Subcutaneous abdominal adipose tissue (tissue), 5 donors: ENCODE results near the gene CDC73.
A peak's percentile ranks its signal among the peaks of the same experiment; 100 is the strongest.

Experiments used
- H3K27ac ChIP-seq: one replicate; pipeline ENCODE4 v1.7.0; 2013; ENCODE audit warnings: low read depth, mild to moderate bottlenecking, inconsistent platforms, low read length, moderate library complexity
- H3K27me3 ChIP-seq, 5 donors: one replicate each; pipeline ENCODE4 v1.7.0; 2013; ENCODE audit warnings: low read length in 5 of 5, inconsistent platforms in 1 of 5; ENCODE audit not compliant: control insufficient read depth in 5 of 5, insufficient read depth in 4 of 5
- H3K36me3 ChIP-seq, 5 donors: one replicate each; pipeline ENCODE4 v1.7.0; 2013; ENCODE audit warnings: low read length in 5 of 5; ENCODE audit not compliant: control insufficient read depth in 5 of 5, insufficient read depth in 5 of 5
- H3K4me1 ChIP-seq, 5 donors: one replicate each; pipeline ENCODE4 v1.7.0; 2013; ENCODE audit warnings: low read length in 5 of 5, mild to moderate bottlenecking in 3 of 5, moderate library complexity in 1 of 5; ENCODE audit not compliant: control insufficient read depth in 5 of 5, insufficient read depth in 5 of 5
- H3K4me3 ChIP-seq, 5 donors: one replicate each; pipeline ENCODE4 v1.7.0; 2013; ENCODE audit warnings: low read length in 5 of 5, low read depth in 1 of 5
- H3K9ac ChIP-seq, 5 donors: one replicate each; pipeline ENCODE4 v1.7.0; 2013; ENCODE audit warnings: low read length in 5 of 5, mild to moderate bottlenecking in 4 of 5, moderate library complexity in 3 of 5
- H3K9me3 ChIP-seq, 5 donors: one replicate each; pipeline ENCODE4 v1.7.0; 2013; ENCODE audit warnings: low read length in 5 of 5; ENCODE audit not compliant: control insufficient read depth in 5 of 5
- donor health status: healthy.
- donor health status: healthy.
- donor health status: healthy.
- donor health status: healthy.
- donor health status: healthy.

CDC73 gene

DNA sequence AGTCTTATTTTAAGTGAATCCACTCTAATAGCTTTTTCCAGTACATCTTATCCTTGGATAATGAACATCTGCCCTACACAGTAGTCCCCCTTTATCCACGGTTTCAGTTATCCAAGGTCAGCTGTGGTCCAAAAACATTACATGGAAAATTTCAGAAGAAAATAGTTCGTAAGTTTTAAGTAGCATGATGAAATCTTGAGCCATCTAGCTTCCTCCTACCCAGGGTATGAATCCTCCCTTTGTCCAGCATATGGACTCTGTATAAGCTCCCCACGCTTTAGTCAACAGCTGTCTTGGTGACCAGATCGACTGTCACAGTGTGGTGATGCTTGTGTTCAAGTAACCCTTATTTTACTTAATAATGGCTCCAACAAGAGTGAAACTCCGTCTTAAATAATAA lies 19.2 kb upstream of the CDC73 start:
- H3K9me3 ChIP-seq, result no peaks in the 10 kb centered on the region
- peaks cover 4 to 39% (median 27%) of the 10 kb centered on the region in 5 donors for H3K4me1 ChIP-seq
- H3K36me3 ChIP-seq, result peaks cover 11 to 30% (median 26%) of the 10 kb centered on the region in 5 donors
- H3K27ac ChIP-seq, result peak overlapping the region; percentile 51
- no peaks in the 10 kb centered on the region for H3K27me3 ChIP-seq
- no peak overlapping the region for H3K4me3 ChIP-seq
- peak overlapping the region in 1 of 5 donors; percentile 40 for H3K9ac ChIP-seq

- Histone ChIP-seq H3K27ac (peak overlapping the region; percentile 94), H3K36me3 (peaks cover 10 to 20% (median 17%) of the 10 kb centered on the region in 5 donors), H3K4me3 (peak overlapping the region; percentile 74 to 95 (median 78)), H3K9ac (peak overlapping the region; percentile 85 to 94 (median 88)), H3K9me3 (no peaks in the 10 kb centered on the region), H3K27me3 (no peaks in the 10 kb centered on the region), H3K4me1 (peaks cover 4 to 39% (median 27%) of the 10 kb centered on the region in 5 donors)
These were observed 17.9 kb upstream of the CDC73 start for GRCh38 chr1:193103759-193104501.

DNA sequence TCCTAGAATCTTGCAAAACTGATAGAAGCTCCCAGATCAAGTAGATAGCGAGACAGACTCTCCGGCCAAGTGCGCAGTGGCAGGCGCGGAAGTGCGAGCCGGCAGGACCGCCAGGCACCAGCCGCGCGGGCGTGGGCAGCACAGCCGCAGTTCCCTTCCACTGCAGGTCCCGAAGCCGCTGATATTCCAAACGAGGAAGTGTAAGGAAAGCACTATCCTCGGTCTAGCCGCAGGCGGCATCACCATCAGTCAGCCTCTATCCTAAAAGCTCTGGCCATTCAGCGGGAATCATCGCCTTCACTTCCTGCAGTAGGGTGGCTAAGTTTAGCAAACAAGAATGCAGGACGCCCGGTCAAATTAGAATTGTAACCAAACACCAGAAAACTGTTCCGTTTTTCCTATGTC lies 17.3 kb upstream of the CDC73 start:
- no peaks in the 10 kb centered on the region for H3K9me3 ChIP-seq
- peak overlapping the region; percentile 74 to 95 (median 78) for H3K4me3 ChIP-seq
- peaks cover 4 to 39% (median 27%) of the 10 kb centered on the region in 5 donors for H3K4me1 ChIP-seq
- peak overlapping the region; percentile 94 for H3K27ac ChIP-seq
- H3K36me3 ChIP-seq, result peaks cover 8 to 14% (median 12%) of the 10 kb centered on the region in 5 donors
- no peaks in the 10 kb centered on the region for H3K27me3 ChIP-seq
- H3K9ac ChIP-seq, result peak overlapping the region; percentile 85 to 94 (median 88)

DNA sequence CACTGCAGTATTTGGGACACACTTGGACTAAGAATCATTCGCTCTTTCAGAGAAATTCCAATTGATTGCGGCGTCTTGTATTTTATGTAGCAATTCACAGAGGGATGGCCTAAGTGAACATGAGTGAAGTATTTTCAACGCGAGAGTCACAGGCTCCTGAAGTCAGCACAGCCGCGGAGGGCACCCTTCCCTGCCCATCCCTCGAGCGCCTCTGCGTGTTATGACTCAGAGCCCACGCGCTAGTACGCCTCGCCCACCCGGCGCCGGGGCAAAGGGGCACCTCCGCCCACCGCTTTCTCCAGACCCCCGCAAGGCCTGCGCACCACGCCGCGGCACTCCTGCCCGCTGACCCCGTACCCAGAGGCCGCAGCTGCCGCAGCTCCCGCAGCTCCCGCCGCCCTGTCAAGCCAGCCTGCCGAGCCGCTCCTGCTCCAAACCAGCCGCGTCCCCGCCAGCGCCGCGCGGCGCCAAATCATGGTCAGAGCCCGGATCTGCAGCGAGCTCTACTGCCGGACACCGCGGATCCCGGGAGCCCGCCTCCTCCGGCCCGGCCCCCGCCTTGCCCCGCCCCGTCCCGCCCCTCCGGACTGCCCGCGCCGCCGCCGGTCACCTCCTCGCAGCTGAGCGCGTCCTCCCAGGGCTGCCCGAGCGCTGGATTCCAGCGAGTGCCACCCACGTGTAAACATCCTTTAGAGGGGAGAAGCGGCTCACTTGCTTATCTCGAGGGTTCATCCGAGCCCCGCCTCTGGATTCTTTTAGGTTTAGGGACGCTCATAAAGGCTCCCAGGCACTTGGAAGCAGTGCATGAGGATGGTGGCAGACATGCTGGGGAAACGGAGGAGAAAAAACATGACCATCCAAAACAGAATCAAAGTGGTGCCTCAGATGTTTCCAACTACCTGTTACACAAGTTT lies 16.7 kb upstream of the CDC73 start, which contains the start of gene GLRX2:
TSS of gene GLRX2 (minus strand) at position 508 of the 914 bp plus-strand sequence. CDS start at position 476, 32 bp downstream.
- H3K27ac ChIP-seq, result peak within 1 kb of the TSS; percentile 94
- H3K4me3 ChIP-seq, result peak within 1 kb of the TSS; percentile 74 to 95 (median 78)
- peaks cover 1 to 7% (median 6%) of the 10 kb centered on the region in 5 donors for H3K36me3 ChIP-seq
- H3K4me1 ChIP-seq, result peaks cover 4 to 39% (median 27%) of the 10 kb centered on the region in 5 donors
- H3K9ac ChIP-seq, result peak within 1 kb of the TSS; percentile 86 to 94 (median 88)
- no peaks in the 10 kb centered on the region for H3K9me3 ChIP-seq
- H3K27me3 ChIP-seq, result no peaks in the 10 kb centered on the region

DNA sequence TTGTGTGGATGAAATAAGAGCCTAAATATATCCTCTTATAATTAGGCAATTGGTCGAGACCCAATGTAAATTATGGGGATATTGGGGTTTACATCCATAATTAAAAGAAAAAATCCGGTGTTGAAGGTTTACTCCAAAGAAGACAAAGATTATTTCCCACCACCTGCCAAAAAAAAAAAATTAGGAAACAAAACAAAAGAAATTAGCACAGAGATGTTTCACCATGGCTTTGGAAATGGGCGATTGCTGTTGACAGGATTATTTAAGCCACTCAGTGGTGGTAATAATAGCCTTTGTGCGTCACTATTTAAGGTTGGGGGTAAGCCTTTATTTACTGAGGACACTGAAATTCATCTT lies 16.0 kb upstream of the CDC73 start:
- Histone ChIP-seq H3K4me3 (peak overlapping the region; percentile 74 to 84 (median 78)), H3K27ac (peak overlapping the region; percentile 94), H3K9me3 (no peaks in the 10 kb centered on the region), H3K27me3 (no peaks in the 10 kb centered on the region), H3K9ac (peak overlapping the region; percentile 35 to 88 (median 86)), H3K4me1 (peaks cover 4 to 39% (median 27%) of the 10 kb centered on the region in 5 donors), H3K36me3 (peaks cover 0 to 1% (median 0%) of the 10 kb centered on the region in 5 donors)

GRCh38 chr1:193108471-193108870 lies 13.4 kb upstream of the CDC73 start:
- no peak overlapping the region for H3K9ac ChIP-seq
- H3K9me3 ChIP-seq, result no peaks in the 10 kb centered on the region
- no peaks in the 10 kb centered on the region for H3K27me3 ChIP-seq
- no peak overlapping the region for H3K4me3 ChIP-seq
- no peak overlapping the region for H3K27ac ChIP-seq
- peaks cover 4 to 31% (median 25%) of the 10 kb centered on the region in 5 donors for H3K4me1 ChIP-seq
- H3K36me3 ChIP-seq, result no peaks in the 10 kb centered on the region

DNA sequence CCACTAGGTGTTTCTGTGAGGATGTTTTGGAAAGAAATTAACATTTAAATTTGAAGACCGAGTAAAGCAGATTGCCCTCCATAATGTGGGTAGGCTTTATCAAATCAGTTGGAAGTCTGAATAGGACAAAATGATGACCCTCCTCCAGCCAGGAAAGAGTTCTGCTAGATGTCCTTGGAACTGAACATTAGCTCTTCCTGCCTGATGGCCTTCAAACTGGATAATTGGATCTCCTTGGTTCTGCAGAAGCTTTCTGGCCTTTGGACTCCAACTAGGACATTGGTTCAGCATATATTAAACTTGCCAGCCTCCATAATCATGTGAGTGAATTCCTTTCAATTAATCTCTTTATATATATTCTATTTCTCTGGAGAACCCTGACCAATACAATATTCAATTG lies 12.2 kb upstream of the CDC73 start:
- no peaks in the 10 kb centered on the region for H3K9me3 ChIP-seq
- no peak overlapping the region for H3K4me3 ChIP-seq
- no peaks in the 10 kb centered on the region for H3K36me3 ChIP-seq
- no peaks in the 10 kb centered on the region for H3K27me3 ChIP-seq
- H3K4me1 ChIP-seq, result peaks cover 0 to 24% (median 15%) of the 10 kb centered on the region in 5 donors
- H3K27ac ChIP-seq, result no peak overlapping the region
- H3K9ac ChIP-seq, result no peak overlapping the region

DNA sequence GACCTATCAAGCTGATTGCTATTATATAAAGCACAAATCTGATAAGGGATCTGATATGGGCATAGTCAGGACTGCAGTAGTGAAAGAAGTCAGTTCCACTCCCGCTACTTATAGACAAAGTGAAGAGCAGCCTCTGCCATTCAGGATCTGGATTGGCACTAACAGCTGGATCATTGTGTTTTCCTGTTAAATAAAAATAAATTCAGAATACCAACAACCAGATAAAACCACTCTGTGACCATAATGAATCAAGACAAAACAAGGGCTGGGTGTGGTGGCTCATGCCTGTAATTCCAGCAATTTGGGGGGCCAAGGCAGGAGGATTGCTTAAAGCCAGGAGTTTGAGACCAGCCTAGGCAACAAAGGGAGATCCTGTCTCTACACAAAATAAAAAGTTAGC lies 11.6 kb upstream of the CDC73 start:
- no peak overlapping the region for H3K4me3 ChIP-seq
- peak overlapping the region; percentile 90 for H3K27ac ChIP-seq
- H3K9ac ChIP-seq, result no peak overlapping the region
- H3K36me3 ChIP-seq, result no peaks in the 10 kb centered on the region
- H3K4me1 ChIP-seq, result peaks cover 0 to 23% (median 15%) of the 10 kb centered on the region in 5 donors
- no peaks in the 10 kb centered on the region for H3K9me3 ChIP-seq
- no peaks in the 10 kb centered on the region for H3K27me3 ChIP-seq

DNA sequence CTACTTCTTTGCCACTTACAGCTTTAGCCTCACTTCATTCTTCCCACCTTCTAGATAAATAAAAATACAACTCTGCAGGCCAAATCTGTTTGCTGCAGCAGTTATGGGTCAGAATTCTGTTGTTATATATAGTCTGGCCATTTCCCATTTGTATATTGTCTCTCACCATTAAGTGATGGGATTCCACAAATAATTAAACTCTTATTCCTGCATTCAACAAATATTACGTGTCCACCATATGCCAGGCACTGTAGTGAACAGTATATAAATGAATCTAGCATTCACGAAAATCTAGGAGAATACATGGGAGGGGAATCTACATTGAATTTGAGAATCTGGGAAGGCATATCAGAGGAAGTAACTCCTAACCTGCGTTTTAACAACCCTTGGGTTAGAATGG lies 11.0 kb upstream of the CDC73 start:
- Histone ChIP-seq H3K27me3 (no peaks in the 10 kb centered on the region), H3K4me3 (no peak overlapping the region), H3K9ac (no peak overlapping the region), H3K36me3 (no peaks in the 10 kb centered on the region), H3K9me3 (no peaks in the 10 kb centered on the region), H3K27ac (peak overlapping the region; percentile 90), H3K4me1 (peaks cover 0 to 19% (median 10%) of the 10 kb centered on the region in 5 donors)
